Transverse colon (tissue), 4 donors: ENCODE data around the gene LRP5. TPM values are rescaled to one million over a fixed set of nuclear protein-coding genes. Genes with fewer than 3 reads are reported as not detected.

Source experiments
- DNase-seq: peaks from one replicate; pipeline ENCODE4 v3.0.0-alpha.2; 2019
- H3K27ac ChIP-seq, 4 donors: fragments of 200-600 bp; sonication (generic); 2 replicates each; pipeline ENCODE4 v1.5.1; 2016 to 2018; ENCODE audit warnings: inconsistent platforms in 4 of 4
- H3K27me3 ChIP-seq: fragments of 200-600 bp; sonication (generic); 2 replicates; pipeline ENCODE4 v1.5.1; 2017; ENCODE audit warnings: inconsistent platforms
- H3K36me3 ChIP-seq, 4 donors: fragments of 200-600 bp; sonication (generic); 2 replicates each; pipeline ENCODE4 v1.5.1; 2017 to 2019; ENCODE audit warnings: inconsistent platforms in 4 of 4
- H3K4me1 ChIP-seq, 4 donors: fragments of 200-600 bp; sonication (generic); 2 replicates each; pipeline ENCODE4 v1.5.1; 2017 to 2020; ENCODE audit warnings: inconsistent platforms in 4 of 4
- H3K4me3 ChIP-seq, 4 donors: fragments of 200-600 bp; sonication (generic); 1 replicate in 1 of 4; 2 replicates in 3 of 4; pipeline versions ENCODE4 v1.5.1 to v1.6.1; 2017 to 2019; ENCODE audit warnings: inconsistent platforms in 4 of 4
- H3K9me3 ChIP-seq, 2 donors: fragments of 200-600 bp; sonication (generic); 2 replicates each; pipeline ENCODE4 v1.5.1; 2017 to 2019; ENCODE audit warnings: inconsistent platforms in 2 of 2
- EP300 ChIP-seq: sonication (generic); formaldehyde crosslinking; IDR thresholded peaks from one replicate; pipeline ENCODE4 v1.6.1; 2017; ENCODE audit warnings: antibody characterized with exemption, low read depth
- POLR2A ChIP-seq: fragments of 450-650 bp; IDR thresholded peaks from one replicate; pipeline ENCODE4 v1.6.1; 2016; ENCODE audit warnings: antibody characterized with exemption, mild to moderate bottlenecking, moderate library complexity
- POLR2AphosphoS5 ChIP-seq, 3 donors: sonication (generic); formaldehyde crosslinking; IDR thresholded peaks; one replicate each; pipeline ENCODE4 v1.6.1; 2016; ENCODE audit warnings: antibody characterized with exemption in 3 of 3
- WGBS, 2 donors: methylation state at CpG; one replicate each; pipeline ENCODE4 v1.1.5; 2018; ENCODE audit warnings: low coverage in 1 of 2; 5-methylcytosine and 5-hydroxymethylcytosine counted together
- in situ Hi-C, 4 donors: fragments of 200-750 bp; cut with MboI; loops; one replicate each; pipeline versions ENCODE4 v1.15.0 to v1.15.1; 2017; ENCODE audit warnings: low sequenced_read_pairs in 3 of 4, low pct_ligation_motif_present in 1 of 4, low pct_unique_long_range_greater_than_20kb in 1 of 4
- intact Hi-C: fragments of 100-400 bp; cut with DNase I; formaldehyde crosslinking; loops from one replicate; pipeline ENCODE4 v1.15.1; 2023; ENCODE audit warnings: low total_unique reads
- total RNA-seq, 4 donors: library from RNA; depleted of rRNA; stranded (reverse); fragments of >200 nt; gene quantifications; one replicate each; pipeline ENCODE4 v1.1.0, GENCODE V29; 2016
- TF ChIP-seq, protein P1 (sequence below), 5 experiments: fragments of 200-600 bp in 3 of 5; fragments of 450-650 bp in 2 of 5; sonication (generic) in 3 of 5; IDR thresholded peaks; 1 replicate in 2 of 5; 2 replicates in 3 of 5; pipeline ENCODE4 v1.5.1; 2016 to 2017; ENCODE audit warnings: antibody characterized with exemption in 5 of 5, inconsistent platforms in 3 of 5, mild to moderate bottlenecking in 2 of 5, moderate library complexity in 1 of 5

LRP5 gene
- total RNA-seq, 4 donors from 2014 or later, result 72.6 to 138 (median 82.3) TPM

DNA sequence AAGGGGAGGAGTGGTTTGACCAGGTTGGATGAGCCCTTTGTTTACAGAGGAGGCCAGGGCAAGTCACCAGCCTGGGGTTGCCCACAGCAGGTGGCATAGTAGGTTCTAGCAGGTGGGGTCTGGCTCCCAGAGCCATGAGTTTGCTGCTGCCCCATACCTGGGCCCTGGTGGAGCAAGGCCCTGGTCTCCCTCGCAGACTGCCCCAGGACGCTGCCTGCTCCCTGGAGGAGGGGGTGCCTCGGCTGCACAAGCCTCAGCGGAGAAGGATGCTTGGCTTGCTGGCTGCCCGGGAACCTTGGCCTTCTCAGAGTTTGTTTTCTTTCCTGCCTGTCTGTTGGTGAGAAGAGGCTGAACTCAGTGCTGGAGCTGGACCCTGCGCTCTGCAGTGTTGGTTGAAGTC, 54.9 kb downstream of the LRP5 start:
- WGBS, 2 donors, result 90 to 100% methylated on average over 1 to 2 of the region's 6 CpGs
- in situ Hi-C loops (no loop called here), intact Hi-C loops (no loop called here)
- no peaks in the 10 kb centered on the region for H3K9me3 ChIP-seq
- no peaks in the 10 kb centered on the region for H3K27me3 ChIP-seq
- no peak for DNase-seq
- TF ChIP-seq EP300 (no peak), POLR2AphosphoS5 (IDR thresholded peaks at IDR 0.05) (no peak), POLR2A (no peak)
- TF ChIP-seq, protein P1, sequence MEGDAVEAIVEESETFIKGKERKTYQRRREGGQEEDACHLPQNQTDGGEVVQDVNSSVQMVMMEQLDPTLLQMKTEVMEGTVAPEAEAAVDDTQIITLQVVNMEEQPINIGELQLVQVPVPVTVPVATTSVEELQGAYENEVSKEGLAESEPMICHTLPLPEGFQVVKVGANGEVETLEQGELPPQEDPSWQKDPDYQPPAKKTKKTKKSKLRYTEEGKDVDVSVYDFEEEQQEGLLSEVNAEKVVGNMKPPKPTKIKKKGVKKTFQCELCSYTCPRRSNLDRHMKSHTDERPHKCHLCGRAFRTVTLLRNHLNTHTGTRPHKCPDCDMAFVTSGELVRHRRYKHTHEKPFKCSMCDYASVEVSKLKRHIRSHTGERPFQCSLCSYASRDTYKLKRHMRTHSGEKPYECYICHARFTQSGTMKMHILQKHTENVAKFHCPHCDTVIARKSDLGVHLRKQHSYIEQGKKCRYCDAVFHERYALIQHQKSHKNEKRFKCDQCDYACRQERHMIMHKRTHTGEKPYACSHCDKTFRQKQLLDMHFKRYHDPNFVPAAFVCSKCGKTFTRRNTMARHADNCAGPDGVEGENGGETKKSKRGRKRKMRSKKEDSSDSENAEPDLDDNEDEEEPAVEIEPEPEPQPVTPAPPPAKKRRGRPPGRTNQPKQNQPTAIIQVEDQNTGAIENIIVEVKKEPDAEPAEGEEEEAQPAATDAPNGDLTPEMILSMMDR (IDR thresholded peaks at IDR 0.05), result no peak
- no peaks in the 10 kb centered on the region for H3K36me3 ChIP-seq
- H3K27ac ChIP-seq, result no peak overlapping the region
- H3K4me1 ChIP-seq, result peaks cover 17 to 32% (median 23%) of the 10 kb centered on the region in 4 donors
- H3K4me3 ChIP-seq, result no peak overlapping the region

DNA sequence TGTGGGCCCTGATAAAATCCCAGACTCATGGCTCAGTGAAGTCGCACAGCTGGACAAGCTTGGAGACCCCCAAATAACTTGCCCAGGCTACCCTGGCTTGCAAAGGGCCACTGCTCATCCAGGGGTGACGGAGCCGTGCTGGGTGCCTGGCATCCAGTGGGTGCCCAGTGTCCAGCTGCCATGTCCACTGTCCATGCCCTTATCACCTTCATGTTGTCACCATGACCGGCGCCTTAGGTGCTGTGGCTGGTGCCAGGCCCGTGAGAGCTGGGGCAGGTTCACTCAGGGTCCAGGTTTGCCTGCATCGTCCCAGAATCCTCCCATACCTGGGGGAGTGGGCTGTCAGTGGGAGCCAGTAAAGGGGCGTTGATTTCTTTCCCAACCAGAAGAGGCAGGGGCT, 57.4 kb downstream of the LRP5 start:
- Histone ChIP-seq H3K9me3 (no peaks in the 10 kb centered on the region), H3K27ac (peak overlapping the region; percentile 59 to 95 (median 78))
- WGBS, 2 donors, result 100% methylated on average over 2 to 8 of the region's 8 CpGs

DNA sequence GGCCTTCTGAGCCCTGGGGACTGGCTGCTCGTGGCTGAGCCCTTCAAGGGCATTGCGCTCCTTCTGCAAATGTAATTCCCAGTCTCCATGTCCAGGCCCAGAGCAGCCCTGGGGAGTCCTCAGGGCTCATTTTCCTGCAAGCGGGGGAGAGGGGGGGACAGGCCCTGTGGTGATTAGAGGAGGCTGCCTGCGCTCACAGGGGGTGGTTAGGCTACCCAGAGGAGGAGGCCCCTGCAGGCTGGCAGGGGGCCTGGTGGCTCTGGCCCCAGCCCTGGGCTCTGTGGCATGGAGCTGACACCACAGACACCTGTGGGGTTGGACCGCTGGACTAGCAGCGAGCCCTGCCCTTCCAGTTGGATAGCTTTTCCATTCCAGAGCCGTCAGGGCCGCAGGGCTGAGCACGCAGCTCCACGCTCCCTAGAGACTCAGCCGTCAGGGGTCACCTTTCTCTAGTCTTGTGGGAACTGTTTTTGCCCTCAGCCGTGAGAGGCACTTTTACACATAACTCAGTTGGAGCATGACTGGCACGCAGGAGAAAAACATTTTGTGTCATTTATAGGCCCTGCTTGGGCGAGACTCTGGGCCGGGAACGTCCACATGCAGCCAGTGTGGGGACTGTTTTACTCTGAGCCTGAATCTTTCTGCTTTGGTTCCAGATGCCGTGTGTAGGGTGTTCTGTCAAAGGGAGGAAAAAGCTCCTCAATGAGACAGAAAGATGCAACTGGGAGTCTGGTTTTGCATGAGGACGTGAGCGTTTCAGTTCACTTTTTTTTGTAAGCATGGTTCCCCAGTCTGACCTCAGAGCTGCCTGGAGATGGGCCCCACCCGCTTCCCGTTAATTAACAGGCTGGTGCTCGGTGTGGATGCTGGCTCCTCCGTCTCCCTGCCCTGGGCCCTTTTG, 58.1 kb downstream of the LRP5 start:
- H3K4me3 ChIP-seq, result no peak overlapping the region
- H3K36me3 ChIP-seq, result no peaks in the 10 kb centered on the region
- WGBS, 2 donors, result 62 to 65% methylated on average over 8 to 22 of the region's 23 CpGs
- no peaks in the 10 kb centered on the region for H3K27me3 ChIP-seq
- TF ChIP-seq POLR2AphosphoS5 (IDR thresholded peaks at IDR 0.05) (peak in 1 of 3 donors; percentile 26), POLR2A (no peak), EP300 (no peak)
- TF ChIP-seq, protein P1 (IDR thresholded peaks at IDR 0.05), result no peak
- no peaks in the 10 kb centered on the region for H3K9me3 ChIP-seq
- intact Hi-C loops, result no loop called here
- peak overlapping the region; percentile 59 to 95 (median 78) for H3K27ac ChIP-seq
- peak; percentile 62 for DNase-seq
- in situ Hi-C loops, result no loop called here
- H3K4me1 ChIP-seq, result peaks cover 47 to 58% (median 52%) of the 10 kb centered on the region in 4 donors

More for the DNA sequence above, 57.4 kb downstream of the LRP5 start:
- no peaks in the 10 kb centered on the region for H3K27me3 ChIP-seq
- in situ Hi-C loops (no loop called here), intact Hi-C loops (no loop called here)
- peaks cover 40 to 51% (median 44%) of the 10 kb centered on the region in 4 donors for H3K4me1 ChIP-seq
- H3K4me3 ChIP-seq, result no peak overlapping the region
- no peak for DNase-seq
- no peak for TF ChIP-seq POLR2A
- TF ChIP-seq POLR2AphosphoS5 (IDR thresholded peaks at IDR 0.05), result no peak
- TF ChIP-seq, protein P1 (IDR thresholded peaks at IDR 0.05), result no peak
- no peak for TF ChIP-seq EP300
- H3K36me3 ChIP-seq, result no peaks in the 10 kb centered on the region

DNA sequence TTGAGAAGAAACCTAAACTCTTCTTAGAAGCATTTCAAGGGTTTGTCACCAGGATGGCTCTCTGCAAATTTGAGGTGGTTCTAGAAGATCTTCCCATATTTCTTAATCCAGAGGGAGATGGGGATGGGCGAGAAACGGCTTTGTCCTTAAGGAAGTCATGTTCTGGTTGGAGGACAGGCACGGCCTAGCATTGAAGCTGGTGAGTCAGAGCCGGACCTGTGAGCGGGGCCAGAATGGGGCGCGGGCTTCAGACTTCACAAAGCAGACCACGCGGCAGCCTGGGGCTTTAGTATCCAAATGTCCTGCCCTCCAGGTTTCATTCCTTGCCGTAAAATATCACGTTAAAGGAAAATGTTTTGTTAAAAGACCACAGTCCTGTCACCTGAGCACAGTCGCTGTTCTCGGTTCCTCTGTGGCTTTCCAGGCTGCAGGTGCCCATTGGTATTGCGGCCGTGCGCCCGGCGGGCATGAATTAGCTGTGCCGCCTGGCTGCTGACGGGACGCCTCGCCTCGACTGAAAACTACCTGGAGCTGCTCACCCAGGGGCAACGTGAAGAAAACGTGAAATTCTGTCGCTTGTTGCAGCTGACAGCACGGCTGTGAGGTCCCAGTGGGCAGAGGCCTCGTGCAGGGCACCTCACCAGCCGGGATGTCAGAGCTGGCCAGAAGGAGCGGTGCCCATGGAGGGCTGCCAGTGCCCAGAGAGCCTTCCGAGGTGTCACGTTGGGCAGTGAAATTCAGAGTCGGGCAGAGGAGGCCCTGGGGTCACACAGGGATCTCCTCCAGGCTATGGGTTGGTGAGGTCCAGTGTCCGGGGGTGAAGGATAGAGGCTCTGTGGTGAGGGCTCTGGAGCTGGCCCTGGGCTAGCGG, 59.0 kb downstream of the LRP5 start:
- TF ChIP-seq, protein P1 (IDR thresholded peaks at IDR 0.05), result no peak
- no peak for TF ChIP-seq EP300
- H3K9me3 ChIP-seq, result no peaks in the 10 kb centered on the region
- H3K27ac ChIP-seq, result peak overlapping the region; percentile 59 to 95 (median 78)
- no peaks in the 10 kb centered on the region for H3K27me3 ChIP-seq
- WGBS, 2 donors, result 85% methylated on average over 35 of the region's 35 CpGs; no CpG with 5 or more reads in 1 of the 2 donors
- H3K4me3 ChIP-seq, result no peak overlapping the region
- DNase-seq, result peak; percentile 61
- in situ Hi-C loops, result no loop called here
- intact Hi-C loops, result no loop called here
- no peaks in the 10 kb centered on the region for H3K36me3 ChIP-seq
- H3K4me1 ChIP-seq, result peaks cover 48 to 59% (median 53%) of the 10 kb centered on the region in 4 donors
